ENCODE measurements around the gene CBY3. TPM values are rescaled to one million over a fixed set of nuclear protein-coding genes. Genes with fewer than 3 reads are reported as not detected.

CBY3 gene
- total RNA-seq, result 0.39 TPM in 1 of 2 replicates, not detected in the other

GRCh38 chr5:179680780-179681401 is at the start of gene CBY3:
Gene CBY3 (minus strand): TSS chr5:179681034. CDS start chr5:179680918, 116 bp downstream.

GRCh38 chr5:179698935-179699615 is 18.2 kb upstream of the CBY3 start, which contains the start of gene CANX:
Gene CANX (plus strand): TSS chr5:179698967. CDS start chr5:179705682, 6,715 bp downstream.

Small RNA genes within 50 kb of the gene (small RNA-seq; reads per million reads assigned to genes)
- not detected for gene RF00017

Other genes with a start within 250 kb of the CBY3 start
- 34.4 and 42.4 TPM in 2 replicates for gene RUFY1, start 130.5 kb downstream of the CBY3 start, total RNA-seq
- 384 and 639 TPM in 2 replicates for gene HNRNPH1, start 57.4 kb downstream of the CBY3 start, total RNA-seq
- gene CANX, start 17.9 kb upstream of the CBY3 start, total RNA-seq, result 438 and 620 TPM in 2 replicates
- gene MAML1, start 51.8 kb upstream of the CBY3 start, total RNA-seq, result 11.0 and 13.3 TPM in 2 replicates
- gene LTC4S, start 113.0 kb upstream of the CBY3 start, total RNA-seq, result 1.2 TPM in 1 of 2 replicates, not detected in the other
- 79.7 and 99.2 TPM in 2 replicates for gene MGAT4B, start 125.8 kb upstream of the CBY3 start, total RNA-seq
- 121 and 166 TPM in 2 replicates for gene SQSTM1, start 139.9 kb upstream of the CBY3 start, total RNA-seq
- 6.2 and 26.7 TPM in 2 replicates for gene MRNIP, start 177.8 kb upstream of the CBY3 start, total RNA-seq
- gene TBC1D9B, start 226.9 kb upstream of the CBY3 start, total RNA-seq, result 64.0 and 96.6 TPM in 2 replicates